ENCODE data around the gene CERK. TPM values are rescaled to one million over a fixed set of nuclear protein-coding genes. Genes with fewer than 3 reads are reported as not detected.

CERK gene
- total RNA-seq, 1 donor from 2014 or later: 60.2 TPM

DNA sequence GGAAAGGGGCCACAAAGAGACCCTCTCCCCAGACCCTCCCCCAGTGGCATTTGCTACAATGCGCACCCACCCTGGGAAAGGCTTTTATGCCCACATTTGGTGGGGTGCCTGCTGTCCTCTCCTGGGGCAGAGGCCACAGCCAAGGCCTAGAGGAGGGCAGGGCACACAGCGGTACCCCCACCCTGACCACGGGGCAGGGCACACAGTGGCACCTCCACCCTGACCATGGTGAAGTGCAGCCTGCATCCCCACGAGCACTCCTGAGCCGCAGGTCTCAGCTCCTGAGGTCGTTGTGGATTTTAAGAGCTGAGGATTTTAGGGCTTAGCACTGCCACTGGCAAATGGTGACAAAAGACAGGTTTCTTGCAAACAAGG, 34.1 kb downstream of the CERK start:
- intact Hi-C loops (cut with micrococcal nuclease): no loop called here

DNA sequence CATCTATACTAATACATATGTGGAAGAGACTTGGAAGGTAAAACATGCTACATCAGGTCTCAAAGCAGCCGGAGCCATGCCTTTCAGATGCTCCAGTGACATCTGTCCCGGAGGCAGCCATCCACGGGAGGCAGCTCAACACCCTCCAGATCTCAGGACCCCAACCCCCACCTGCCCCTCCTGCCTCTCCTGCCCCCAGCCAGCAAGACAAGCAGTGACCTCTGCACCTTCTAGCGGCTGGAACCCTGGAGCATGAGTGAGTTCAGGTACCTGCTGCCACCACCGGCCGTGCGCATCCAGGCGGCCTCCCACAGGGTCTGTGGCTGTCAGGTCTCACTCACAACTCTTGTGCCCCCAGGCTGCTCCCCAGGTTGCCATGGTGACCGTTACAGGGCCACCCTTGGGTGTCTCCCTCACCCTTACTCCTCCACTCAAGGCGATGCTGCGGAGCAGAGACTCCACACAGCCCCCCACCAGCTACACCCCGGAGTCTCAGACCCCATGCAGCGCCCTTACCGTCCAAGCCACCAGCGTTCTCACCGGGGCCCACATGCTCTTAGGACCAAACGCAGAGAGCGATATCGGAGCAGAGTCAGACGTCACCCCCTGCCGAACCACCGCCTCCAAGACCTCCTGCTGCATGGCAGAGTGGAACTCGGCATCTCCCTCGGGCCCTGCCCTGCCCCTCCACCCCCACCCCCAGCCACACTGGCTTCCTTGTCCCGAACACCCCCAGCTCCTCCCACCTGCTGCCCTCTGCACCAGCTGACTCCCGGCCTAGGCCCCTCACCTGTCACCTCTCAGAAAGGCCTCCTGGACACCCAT, 34.7 kb downstream of the CERK start:
- intact Hi-C loops (cut with micrococcal nuclease): no loop called here

DNA sequence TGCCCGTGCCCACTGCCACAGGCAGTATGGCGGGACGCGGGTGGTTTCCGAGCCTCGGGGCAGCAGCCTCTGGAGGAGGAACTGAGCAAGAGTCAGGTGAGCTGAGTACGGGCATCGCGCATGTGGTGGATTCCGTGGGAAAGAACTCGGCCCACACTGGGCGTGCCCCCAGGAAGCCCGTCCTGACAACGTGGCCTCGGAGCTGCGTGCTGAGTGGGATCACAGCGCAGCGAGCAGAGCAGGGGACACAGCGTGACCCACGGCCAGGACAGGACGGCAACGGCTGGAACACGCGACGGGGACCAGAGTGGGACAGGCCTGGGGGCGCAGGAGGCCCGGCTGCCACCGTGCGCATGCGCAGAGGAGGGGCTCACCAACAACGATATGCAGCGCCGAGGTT, 36.8 kb downstream of the CERK start:
- intact Hi-C loops (cut with micrococcal nuclease): no loop called here

DNA sequence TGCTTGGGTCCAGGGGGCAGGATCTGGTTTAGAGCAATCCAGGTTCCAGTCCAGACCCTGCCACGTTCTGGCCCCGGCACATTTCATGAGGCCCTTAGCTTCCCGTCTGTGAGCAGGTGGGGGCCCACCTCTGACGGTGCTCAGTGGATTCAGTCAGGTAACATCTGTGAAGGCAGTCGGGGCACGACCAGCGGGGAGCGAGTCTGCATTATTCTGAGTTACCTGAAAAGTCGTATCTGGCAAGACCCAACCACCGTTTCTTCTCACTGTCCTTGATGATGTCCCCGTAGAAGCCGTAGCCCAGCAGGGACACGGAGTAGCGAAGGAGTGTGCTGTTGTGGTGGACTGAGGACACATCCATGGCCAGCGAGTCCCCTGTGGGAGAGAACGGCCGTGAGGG, 39.0 kb downstream of the CERK start:
- intact Hi-C loops (cut with micrococcal nuclease): no loop called here

DNA sequence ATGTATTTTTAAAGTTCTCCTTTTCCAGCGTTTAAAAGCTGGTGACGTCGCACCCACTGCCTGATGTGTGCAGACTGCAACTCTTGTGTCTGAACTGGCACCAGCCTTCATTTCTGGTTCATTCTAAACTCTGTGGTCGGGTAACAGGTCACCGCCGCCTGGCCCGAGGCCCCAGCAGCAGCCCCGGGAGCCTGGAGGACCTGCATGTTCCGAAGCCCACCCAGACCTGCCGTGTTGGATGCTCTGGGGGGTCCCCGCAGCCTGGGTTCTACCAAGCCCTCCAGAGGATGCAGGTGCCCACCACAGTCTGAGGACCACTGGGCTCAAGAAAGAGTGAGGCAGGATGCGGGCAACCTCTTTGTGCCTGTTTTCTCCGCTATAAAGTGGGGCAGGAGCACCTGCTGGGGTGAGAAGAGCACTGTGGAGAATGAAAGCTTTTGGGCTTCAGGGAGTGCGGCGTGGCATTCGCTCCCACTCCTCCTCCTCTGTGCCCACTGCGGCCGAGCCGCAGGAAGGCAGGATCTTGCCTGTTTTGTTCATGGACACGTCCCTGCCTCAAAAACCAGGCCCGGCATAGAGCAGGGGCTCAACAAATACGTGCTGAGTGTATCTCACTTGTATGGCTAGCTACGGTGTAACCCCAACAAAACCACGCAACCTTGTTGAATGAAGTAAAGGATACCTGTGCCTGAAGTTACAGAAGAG, 40.1 kb downstream of the CERK start:
- intact Hi-C loops (cut with micrococcal nuclease): no loop called here

DNA sequence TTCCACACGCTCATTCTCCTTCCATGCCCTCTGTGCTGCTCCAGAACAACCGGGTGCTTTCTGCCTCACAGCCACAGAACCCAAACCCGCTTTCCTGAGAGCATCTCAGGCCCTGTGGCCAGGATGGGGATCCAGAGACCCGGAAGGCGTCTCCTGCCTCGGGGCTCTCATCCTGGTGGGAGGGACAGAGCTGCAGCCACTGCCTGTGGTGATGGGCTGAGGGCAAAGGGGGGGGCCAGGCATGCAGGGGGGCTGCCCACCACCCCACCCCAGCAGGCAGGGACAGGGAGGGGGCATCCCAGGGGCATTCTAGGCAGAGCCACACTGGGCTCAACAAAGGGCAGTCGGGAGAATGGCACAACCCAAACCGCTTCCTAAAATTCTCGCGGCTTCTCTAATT, 41.4 kb downstream of the CERK start:
- intact Hi-C loops (cut with micrococcal nuclease): no loop called here

DNA sequence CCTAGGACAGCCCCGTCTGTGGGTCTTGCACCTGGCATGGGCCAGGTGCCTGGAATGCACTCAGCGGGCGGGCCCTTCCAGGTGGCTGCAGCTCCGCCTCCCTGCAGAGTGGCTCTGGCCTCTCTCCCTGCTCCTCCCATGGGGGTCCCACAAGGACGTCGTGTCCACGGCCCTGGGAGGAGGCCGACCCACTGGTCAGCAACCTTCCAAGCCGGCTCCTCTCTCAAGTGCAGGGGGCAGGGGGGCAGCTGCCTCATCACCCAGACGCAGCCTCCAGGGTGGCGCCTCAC, 41.9 kb downstream of the CERK start:
- intact Hi-C loops (cut with micrococcal nuclease): no loop called here

DNA sequence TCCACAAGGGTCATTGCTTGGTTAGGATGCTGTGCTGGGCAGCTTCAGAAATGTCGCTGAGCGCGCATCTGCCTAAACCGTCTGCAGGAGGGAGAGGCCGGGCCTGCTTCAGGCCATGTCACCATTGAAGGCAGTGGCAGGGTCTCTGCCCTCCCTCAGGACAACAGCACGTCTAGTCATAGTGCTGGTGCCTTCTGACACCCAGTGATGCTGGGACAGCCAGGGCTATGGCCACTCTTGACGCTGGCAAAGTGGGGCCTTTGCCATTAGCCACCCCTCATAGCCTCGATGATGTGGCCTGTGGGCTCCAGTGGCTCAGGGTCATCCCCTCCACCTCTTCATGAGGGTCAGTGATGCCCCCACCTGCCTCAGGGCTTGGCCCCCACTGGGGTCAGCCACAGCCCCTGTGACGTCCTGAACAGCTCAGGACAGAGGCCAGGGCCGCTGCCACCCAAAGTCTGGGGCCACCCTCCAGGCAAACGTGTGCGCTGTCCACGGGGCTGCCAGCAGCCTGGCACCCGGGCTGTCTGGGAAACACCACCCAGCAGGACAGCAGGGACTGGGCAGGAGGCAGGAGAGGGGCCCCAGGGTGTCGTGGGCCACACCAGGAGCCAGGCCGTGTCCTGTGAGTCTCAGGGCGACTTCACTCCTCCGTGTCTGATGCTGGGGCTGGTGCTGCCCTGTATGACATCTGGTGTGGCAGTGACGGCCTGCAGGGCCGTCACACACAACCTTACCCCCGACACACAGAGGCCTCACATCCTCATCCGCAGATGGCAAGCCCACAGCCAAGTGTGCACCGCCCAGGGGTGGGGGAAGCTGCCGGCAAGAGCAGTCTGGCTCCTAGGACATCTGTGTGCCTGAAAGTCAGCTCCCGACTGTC, 42.5 kb downstream of the CERK start:
- intact Hi-C loops (cut with micrococcal nuclease): no loop called here

DNA sequence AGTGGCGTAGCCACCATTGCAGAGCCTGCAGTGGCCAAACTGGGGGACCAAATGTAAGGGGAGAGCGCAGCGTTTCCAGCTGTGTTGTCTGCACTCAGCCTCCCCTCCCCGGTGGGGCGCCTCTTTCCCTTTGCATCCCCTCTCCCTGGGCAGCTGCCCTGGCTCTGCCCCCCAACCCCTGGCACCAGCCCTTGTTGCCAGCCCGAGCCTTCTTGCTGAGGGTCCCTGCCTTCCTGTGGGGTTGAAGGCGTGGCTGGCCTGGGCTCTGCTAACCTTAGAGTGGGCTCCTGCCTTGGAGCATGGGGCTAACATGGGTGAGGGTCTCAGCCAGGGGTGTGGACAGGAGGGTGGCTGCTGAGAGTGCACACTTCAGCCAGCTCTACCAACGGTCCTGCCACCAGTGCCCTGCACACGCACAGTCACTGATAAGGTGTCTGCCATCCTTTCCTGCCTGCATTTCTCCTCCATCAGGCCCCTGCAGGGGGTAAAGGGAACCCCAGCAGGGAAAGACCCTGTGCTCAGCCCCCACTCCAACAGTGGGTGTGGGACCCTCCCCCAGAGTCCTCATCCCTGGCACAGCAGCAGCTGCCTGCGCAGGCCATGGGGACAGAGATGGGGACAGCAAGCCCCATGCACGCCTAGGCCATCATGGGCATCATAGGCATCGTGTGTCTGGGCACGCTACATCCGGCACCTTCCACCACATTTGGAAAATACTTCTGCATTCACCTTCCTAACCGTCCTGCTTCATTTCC, 43.5 kb downstream of the CERK start:
- intact Hi-C loops (cut with micrococcal nuclease): no loop called here

DNA sequence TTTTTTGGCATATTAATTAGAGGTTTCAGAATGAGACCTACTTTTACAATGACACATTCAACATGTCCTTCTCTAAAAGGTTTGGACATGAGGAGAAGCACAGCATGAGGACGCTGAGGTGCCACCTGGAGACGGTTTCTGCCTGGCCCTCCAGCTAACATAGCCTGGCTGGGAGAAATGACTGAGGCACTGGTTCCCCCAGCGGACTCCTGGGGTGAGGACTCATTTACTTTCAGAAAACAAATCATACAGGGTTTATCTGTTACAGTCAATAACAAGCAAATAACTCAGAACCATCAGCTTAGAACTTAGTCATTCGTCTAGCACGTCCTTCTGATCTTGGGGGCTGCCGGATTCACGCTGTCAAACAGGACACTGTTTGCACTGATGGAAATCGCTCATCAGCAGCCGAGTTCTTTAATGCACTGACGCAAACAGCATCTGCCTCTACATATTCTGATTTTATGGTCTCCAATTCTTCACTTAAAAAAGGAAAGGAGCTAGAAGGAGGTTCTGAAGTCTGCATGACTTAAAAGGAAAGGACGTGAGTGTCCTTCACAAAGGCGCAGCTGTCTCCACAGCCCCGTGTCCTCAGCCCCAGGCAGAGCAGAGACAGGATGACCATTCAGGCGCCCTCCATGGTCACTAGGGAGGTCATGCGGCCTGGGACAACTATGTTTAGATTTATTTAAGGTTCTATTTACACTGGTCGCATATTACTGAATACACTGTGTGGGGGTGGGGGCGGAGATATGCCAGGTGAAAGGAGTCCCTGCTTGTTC, 44.2 kb downstream of the CERK start:
- intact Hi-C loops (cut with micrococcal nuclease): no loop called here

DNA sequence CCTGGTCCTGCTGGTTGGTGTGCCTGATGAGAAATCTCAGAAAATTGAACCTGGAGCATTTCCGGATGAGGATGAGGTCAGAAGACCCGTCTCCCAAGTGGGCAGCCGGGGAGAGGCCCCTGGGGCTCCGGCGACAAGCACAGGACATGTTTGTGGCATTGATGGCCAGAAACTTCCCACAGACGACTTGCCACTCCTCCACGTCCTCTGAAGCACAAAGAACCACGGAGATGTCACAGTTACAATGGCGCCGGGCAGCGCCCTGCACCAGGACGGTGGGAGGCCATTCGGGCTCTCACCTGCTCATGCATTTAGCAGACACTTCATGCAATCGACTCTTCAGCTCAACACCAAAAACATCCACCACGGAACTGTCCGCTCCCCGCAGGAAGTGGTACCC, 46.5 kb downstream of the CERK start:
- intact Hi-C loops (cut with micrococcal nuclease): no loop called here

DNA sequence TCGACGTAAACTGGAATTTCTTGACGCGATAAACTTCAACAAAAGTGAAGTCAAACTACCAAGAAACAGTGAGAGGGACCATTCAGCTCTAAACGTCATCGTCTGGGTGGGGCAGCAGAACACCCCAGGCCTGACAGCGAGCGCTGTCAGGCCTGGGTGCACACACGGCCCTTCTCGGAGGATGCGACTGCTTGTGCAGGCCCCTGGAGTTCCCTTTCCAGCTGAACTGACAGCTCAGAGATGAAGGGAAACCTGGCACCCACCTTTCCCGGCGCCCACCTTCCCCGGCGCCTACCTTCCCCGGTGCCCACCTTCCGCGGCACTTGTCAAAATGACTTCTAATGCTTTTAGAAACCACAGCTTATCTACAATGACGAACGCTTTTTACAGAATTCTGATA, 47.9 kb downstream of the CERK start:
- intact Hi-C loops (cut with micrococcal nuclease): no loop called here

DNA sequence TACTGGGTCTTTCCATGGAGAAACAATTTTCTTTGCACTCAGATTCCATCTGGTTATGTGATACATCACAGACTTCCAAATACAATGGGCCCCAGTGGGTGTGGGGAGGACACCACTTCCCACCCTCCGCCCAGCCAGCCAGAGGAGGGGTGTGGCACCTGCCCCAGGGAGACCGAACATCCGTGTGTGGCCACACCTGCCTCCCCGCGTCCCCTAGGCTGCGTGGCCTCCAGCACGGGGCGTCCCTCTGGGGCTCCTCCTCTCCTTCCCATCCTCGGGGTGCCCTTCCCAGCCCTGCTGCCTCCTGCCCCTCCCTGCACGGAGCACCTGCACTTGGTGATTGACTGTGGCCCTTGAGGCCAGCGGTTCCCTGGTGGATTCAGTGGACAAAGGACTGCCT, 49.1 kb downstream of the CERK start:
- intact Hi-C loops (cut with micrococcal nuclease): no loop called here

DNA sequence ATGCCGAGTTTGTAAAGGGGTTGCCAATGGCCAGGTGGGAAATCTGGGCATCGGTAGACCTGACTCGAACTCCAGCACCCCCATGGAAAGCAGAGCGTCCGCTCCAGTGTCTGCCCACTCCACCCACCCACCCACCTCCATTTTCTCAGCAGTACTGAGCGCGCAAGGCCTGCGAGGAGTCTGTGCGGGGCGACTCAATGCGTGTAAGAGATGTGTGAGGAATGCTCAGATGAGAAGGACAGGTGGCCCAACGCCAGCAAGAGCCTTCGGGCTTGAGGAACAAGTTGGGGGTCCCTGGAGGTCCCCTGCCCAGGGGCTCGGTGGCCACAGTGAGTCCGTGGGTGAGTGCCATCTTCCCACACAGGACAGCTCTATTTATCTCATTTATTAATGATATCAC, 50.6 kb downstream of the CERK start:
- intact Hi-C loops (cut with micrococcal nuclease): no loop called here

DNA sequence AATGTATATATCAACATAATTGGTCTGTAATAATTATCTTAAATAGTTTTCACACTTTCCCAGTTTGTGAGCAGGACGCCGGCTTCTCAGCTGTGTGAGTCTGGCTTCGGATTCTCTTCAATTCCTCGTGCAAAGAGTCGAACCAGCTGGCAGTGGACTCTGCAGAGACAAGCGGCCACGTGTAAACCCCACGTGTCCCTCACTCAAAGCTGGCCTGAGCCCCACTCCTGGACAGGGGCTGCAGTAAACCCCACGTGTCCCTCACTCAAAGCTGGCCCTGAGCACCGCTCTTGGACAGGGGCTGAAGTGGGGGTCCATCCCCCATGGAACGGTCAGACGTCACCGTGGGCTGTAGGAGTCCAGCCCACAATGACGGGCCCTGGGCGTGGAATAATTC, 51.0 kb downstream of the CERK start:
- intact Hi-C loops (cut with micrococcal nuclease): no loop called here

DNA sequence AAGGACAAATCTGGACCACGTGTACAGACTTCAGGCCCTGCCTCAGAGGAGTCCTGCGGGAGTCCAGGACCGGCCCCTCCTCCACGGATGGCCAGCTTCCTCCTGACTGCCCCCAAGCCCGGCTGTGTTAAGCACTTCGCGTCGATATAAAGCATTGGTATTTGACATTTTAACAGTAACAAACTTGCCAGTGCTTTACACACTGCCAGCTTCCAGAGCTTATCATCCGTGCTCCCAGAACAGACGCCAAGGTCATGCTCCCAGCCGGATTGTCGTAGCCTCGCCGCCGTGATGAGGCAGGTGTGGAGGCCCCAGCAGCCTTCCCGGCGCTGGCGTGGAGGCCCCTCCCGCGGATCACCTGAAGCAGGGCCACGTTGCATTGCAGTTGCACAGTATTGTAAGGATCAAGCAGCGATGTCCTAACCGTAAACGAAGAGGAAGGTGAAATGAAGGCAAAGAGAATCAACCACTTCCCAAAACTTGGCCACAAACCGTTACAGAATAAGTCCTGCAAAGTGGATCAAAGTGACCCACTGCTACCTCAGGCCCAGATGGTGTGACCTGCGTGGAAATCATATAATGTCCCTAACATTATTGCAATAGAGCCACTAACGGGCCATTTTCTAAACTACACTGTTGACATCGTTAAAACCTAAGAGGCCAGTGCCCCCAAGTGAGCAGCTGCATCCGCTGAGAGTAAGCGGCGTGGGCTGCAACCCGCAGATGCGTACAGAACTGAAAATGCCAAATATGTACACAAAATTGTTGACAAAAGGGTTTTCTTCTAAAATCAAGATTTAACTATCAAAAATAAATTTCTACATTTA, 51.6 kb downstream of the CERK start:
- intact Hi-C loops (cut with micrococcal nuclease): no loop called here

DNA sequence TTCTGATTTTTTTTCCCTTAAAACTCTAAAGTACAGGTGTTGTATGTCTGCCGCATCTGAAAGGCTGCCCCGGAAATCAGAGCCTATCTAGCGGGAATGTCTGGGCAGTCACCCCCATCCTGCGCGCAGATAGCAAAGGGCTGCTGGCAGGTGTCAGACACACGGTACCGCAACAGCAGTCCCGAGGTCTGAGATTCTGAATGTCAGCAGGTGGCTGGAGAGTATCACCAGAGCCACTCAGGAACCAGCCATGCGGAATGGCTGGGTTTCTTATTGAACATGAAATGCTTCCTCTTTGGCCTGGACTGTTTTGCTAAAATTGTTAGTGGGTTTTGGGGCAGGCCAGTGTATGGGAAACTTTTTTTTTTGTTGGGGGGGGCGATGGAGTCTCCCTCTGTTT, 53.3 kb downstream of the CERK start:
- intact Hi-C loops (cut with micrococcal nuclease): no loop called here

DNA sequence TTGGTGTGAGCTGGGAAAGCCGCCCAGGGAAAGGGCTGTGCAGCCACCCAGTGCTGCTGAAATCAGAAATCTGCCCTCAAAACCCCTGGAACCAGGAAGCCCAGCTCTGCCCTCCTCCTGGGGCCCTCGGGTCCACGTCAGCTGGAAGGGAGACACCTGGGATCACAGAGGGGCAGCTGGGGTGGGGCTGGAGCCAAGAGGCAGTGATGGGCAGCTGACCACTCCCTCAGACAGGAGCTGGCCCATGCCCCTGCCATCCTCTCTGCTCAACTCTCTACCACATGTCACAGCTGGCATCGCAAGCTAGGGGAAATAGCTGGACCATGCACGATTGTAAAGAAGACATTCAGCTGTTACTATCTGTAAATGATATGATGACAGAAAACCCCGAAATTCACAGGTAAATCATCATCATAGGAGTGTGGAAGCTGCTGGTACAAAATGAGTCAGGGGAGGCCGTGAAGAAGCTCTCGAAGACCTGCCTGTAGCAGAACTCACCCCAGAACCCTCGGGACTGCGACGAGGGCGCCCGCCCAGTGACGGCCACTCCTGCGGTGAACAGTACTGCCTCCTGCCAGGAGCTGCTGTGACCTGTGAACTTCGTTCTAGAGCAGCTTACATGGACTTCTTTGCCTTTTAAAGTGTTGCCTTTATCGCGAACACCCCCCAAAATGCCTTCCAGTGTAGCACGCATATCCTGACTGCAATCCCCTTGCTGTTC, 55.9 kb downstream of the CERK start:
- intact Hi-C loops (cut with micrococcal nuclease): no loop called here

DNA sequence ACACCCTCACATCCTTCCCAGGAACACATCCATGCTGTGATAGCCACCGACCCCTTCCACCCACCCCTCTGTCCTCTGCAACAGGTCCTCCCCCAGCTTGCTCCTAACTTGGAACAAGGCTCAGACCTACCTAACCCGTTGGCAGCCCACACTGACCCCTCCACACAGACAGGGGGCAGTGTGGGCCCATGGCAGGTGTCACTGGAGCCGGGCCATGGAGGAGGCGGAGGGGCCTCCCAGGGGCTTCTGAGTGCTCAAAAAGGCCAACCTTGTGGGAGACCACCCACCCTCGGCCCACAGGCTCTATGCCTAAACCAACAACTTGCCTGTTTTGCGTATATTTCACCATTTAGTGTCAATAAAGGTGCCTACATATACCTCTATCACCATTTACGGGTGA, 57.0 kb downstream of the CERK start:
- intact Hi-C loops (cut with micrococcal nuclease): no loop called here
